ENCODE measurements around the gene ECHDC3. TPM values are rescaled to one million over a fixed set of nuclear protein-coding genes. Genes with fewer than 3 reads are reported as not detected.

Gene ECHDC3
- total RNA-seq, 6 experiments from 2014 or later: 0.10 to 1.4 (median 0.23) TPM; not detected in 1

DNA sequence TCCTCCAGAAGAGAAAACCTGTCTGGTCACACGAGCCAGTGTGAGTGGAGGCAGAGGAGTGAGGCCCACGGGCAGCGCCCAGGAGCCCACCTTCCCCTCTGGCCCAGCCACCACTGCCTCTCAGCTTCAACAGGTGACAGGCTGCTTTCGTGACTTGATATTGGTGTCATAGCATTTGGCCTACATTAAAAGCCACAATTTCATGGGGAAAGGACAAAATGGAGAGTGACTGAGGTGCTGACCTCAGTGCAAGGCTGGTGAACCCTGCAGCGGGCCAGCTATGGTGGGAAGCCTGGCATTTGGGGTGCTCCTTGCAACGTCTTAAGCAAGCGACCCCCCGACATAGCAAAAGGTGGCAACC, 21.3 kb downstream of the ECHDC3 start:
- peaks cover 13% of the 10 kb centered on the region for H3K27me3 Mint-ChIP-seq (ENCODE audit: insufficient read depth)
- no peaks in the 10 kb centered on the region for H3K36me3 Mint-ChIP-seq (ENCODE audit: low read depth)

DNA sequence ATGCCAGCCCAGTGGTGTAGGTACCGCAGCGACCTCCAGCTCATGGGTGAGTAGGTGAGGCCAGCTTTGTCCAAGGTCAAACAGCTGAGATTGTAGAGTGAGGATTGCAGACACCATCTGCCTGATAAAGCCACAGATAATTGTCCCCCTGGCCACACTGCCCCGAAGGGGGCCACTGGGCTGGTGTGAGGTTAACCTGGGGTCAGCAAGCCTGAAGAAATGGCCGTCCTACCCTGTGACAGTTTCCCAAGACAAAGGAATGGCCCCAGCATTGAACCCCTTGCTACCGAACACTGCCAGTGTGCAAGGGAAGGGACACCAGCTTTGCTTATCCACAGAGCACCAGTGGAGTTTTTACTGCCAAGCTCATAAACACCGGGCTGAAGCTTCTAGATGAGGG, 23.0 kb downstream of the ECHDC3 start:
- H3K4me1 Mint-ChIP-seq (ENCODE audit: low read depth): no peaks in the 10 kb centered on the region
- no peak overlapping the region for H3K4me3 Mint-ChIP-seq
- TF ChIP-seq CTCF (IDR thresholded peaks at IDR 0.05): no peak
- no peak overlapping the region for H3K27ac Mint-ChIP-seq
- H3K36me3 Mint-ChIP-seq (ENCODE audit: low read depth): no peaks in the 10 kb centered on the region
- no peak for DNase-seq
- no peaks in the 10 kb centered on the region for H3K9me3 Mint-ChIP-seq
- H3K27me3 Mint-ChIP-seq (ENCODE audit: insufficient read depth): peaks cover 10% of the 10 kb centered on the region

More for the DNA sequence above, 21.3 kb downstream of the ECHDC3 start:
- H3K9me3 Mint-ChIP-seq: no peaks in the 10 kb centered on the region
- H3K27ac Mint-ChIP-seq: no peak overlapping the region
- no peak for TF ChIP-seq CTCF (IDR thresholded peaks at IDR 0.05)
- DNase-seq: no peak
- H3K4me3 Mint-ChIP-seq: no peak overlapping the region
- H3K4me1 Mint-ChIP-seq (ENCODE audit: low read depth): peaks cover under 1% of the 10 kb centered on the region; the same call in 1 of the 2 replicates

GRCh38 chr10:11772575-11773288, 30.6 kb downstream of the ECHDC3 start:
- H3K27ac Mint-ChIP-seq: no peak overlapping the region
- no peak for TF ChIP-seq CTCF (IDR thresholded peaks at IDR 0.05)
- H3K27me3 Mint-ChIP-seq (ENCODE audit: insufficient read depth): peaks cover 20% of the 10 kb centered on the region
- H3K9me3 Mint-ChIP-seq: no peaks in the 10 kb centered on the region
- H3K36me3 Mint-ChIP-seq (ENCODE audit: low read depth): no peaks in the 10 kb centered on the region
- peaks cover 10% of the 10 kb centered on the region for H3K4me1 Mint-ChIP-seq (ENCODE audit: low read depth)
- H3K4me3 Mint-ChIP-seq: no peak overlapping the region
- DNase-seq: no peak

GRCh38 chr10:11773761-11774441, 31.7 kb downstream of the ECHDC3 start:
- no peaks in the 10 kb centered on the region for H3K9me3 Mint-ChIP-seq
- peaks cover 10% of the 10 kb centered on the region for H3K4me1 Mint-ChIP-seq (ENCODE audit: low read depth)
- H3K27me3 Mint-ChIP-seq (ENCODE audit: insufficient read depth): peaks cover 17% of the 10 kb centered on the region
- no peaks in the 10 kb centered on the region for H3K36me3 Mint-ChIP-seq (ENCODE audit: low read depth)
- no peak for DNase-seq
- H3K27ac Mint-ChIP-seq: no peak overlapping the region
- no peak for TF ChIP-seq CTCF (IDR thresholded peaks at IDR 0.05)
- H3K4me3 Mint-ChIP-seq: no peak overlapping the region

- peaks cover 10% of the 10 kb centered on the region for H3K4me1 Mint-ChIP-seq (ENCODE audit: low read depth)
- no peak overlapping the region for H3K27ac Mint-ChIP-seq
- no peaks in the 10 kb centered on the region for H3K9me3 Mint-ChIP-seq
- DNase-seq: no peak
- H3K27me3 Mint-ChIP-seq (ENCODE audit: insufficient read depth): peaks cover 17% of the 10 kb centered on the region
- H3K36me3 Mint-ChIP-seq (ENCODE audit: low read depth): no peaks in the 10 kb centered on the region
- no peak overlapping the region for H3K4me3 Mint-ChIP-seq
- TF ChIP-seq CTCF (IDR thresholded peaks at IDR 0.05): no peak
Observed at GRCh38 chr10:11775412-11775811, 33.2 kb downstream of the ECHDC3 start.
